ENCODE results near the gene GRID1.

Gene GRID1

DNA sequence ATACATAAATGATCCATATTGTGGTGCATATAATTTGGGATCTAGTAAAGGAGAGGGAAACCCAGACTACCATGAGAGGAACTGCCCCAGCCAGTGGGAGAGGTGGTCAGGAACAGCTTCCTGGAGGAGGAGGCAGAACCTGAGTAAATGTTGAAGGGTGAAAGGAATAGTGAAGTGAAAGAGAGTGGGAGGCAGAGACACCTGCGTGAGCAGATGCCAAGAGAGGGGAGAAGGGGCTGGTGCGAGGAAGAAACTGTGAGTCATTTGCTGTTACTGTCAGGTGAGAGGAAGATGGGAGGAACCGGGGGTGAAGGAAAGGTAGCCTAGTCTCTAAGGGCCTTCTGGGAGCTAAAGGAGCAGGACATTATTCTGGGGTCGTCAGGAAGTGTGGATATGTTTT is 294.8 kb downstream of the GRID1 start:
- DNase-seq = no peak

DNA sequence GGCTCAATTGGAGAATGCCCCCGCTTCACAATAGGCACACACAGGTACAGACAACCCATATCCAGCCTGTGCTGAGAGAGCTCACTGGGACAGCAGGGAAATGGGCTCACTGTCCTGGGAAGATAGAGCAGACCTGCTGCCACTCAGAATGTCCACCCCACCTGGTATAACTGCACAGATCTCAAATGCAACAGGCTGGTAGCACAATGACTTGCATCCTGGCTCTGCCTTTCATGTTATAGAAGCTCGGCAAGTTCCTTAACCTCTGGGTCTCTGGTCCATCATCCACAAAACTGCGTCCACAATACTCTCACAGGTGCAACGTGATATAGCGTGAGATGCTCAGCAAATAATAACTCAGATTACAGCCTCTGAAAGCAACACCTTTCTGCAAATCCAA is 295.4 kb downstream of the GRID1 start:
- no peak for DNase-seq

DNA sequence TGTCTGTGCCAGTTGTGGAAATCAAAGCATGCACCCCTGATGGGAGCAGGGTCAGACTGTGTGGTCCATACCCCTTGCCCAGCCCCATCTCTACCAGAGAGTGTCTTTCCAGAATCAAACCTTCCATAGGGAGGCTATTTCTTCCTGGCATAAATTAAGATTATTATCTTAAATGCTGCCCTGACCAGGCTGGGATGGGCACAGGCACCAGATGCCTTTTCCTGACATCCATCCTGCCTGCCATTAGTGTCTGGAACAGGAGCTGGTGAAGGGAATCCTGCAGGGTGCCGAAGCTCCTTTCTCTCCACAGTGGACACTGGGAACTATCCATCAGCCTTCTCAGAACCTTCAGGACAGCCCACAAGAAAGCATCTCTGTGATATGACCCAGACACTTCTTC is 296.3 kb downstream of the GRID1 start:
- no peak for DNase-seq

DNA sequence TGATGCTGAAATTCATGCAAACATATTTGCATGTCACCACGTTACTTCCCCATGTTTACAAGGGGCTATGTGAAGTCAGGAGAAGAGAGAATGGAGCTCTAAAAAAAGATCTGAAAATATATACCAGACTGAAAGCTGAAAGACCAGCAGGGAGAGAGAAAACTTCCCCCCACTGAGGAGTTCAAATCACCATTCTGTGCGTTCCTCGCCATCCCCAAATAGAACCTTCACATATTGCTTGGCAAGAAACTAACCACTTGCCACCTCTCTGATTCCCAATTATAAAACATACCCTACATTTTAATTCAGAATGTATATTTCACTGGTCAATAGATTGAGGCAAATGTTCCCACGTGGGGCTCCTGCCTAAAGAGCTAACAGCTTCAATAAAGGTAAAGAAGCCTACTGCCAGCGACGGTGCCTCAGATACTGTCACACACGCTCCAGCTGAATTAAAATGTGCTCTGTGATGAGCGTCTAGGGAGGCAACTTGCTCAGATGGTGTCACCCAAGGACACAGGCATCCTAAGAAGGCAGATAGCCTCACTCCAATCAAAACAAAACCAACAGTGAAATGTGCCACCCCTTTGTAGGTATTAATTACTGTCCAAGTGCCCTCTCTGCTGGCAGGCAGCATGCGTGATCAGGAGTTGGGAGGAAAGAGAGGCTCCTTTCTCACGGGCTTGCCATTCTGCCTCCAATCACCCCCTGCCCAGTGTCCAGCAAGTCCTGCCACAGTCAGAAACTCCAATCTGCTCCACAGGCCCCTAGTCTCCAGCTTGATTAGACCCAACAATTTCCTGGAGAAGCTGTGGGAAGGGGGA is 298.2 kb downstream of the GRID1 start:
- no peak for DNase-seq

DNA sequence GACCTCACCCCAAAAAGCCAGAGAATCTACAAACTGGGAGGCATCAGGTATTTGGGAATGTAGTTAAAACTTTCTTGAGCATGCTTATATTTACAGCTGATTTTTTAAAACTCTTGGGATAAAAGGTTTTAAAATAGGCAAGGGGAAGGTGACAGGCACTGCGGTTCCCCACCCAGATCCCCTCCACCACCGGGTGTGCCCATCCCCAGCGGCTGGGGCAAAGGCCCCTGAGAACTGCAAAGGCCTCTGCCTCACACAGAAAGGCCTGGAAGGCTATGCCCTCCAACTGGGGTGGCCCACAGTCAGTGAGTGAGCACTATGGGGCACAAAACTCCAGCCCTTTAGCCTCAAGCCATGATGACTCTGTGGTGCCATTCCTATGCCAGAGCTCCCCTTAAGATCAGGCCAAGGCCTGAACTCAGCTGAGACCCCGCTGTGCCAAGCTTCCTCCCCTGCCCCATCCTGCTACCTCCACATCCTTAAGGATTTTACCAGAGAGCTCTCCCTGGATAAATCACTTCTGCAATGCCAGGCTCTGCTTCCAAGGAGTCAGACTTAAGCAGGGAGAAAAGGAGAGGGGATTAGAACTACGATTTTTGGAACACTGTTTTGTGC is 299.1 kb downstream of the GRID1 start:
- DNase-seq = no peak

DNA sequence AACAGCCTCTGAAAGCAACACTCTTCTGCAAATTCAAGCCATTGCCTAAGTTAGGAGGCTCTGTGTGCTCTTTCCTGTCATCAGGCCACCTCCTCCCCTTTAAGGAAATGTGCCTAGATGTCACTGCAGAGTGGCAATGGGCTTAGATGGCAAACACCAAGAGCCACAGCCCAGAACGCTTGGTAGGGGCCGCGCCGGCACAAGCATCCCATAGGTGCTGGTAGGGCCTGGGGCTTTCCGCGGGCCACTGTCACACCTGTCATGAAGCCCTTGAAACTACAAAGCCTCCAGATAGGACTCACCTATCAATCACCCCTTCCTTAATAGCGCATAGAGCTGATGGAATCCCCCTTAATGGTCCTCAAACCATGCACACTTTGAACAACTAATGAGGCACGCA is 299.9 kb downstream of the GRID1 start:
- DNase-seq = no peak

DNA sequence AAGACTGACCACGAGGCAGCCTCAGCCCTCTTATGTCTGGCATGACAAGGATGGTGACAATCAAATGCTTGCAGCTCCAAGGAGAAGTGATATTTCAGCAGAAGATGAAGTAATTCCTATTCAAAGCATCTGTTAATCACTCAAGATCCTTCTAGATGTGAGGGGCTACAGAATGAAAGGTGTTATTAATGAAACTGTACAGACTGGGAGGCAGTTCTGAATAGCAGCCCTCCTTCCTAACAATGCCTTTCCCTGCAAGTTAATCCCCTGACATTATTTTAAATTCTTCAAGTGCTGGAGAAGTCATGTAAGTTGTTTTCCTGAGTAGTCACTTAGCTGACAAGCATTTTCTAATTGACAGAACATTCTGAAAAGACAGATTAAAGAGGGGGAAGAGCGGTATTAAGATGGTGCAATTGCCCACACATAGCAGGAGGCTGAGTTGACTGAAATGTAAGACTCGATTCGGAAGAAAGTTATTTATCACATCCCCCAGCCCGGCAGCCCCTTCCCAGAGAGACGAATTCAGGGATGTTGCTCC is 300.8 kb downstream of the GRID1 start:
- no peak for DNase-seq

DNA sequence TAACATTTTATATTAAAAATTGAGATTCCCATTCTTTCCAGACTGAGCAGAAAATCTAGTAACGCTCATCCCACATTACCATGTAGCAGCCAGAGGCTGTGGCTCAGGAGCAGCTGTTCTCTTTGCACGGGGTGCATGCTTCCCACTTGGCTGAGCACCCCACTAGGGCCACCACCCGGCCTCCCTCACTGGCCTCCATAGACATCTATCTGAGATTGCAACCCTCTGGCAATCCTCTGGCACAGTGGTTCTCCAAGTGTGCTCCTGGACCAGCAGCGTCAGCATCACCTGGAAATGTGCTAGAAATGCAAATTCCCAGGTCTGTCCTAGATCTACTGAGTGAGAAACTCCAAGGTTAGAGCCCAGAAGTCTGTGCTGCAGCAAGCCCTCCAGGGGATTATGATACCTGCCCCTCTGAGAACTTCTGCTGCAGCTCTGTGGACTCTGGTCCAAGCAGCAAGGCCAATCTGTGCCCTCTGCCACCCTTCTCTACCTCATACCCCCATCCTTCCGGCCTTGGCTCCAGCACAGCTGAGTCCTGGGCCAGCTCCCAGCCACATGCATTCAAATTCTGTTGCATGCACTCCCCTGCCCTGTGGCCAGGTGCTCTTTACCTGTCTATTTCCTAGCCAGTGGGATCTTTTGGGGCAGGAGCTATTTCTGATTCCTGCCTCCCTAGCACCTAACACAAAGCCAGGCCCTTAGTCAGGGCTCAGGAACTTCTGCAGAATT is 301.5 kb downstream of the GRID1 start:
- no peak for DNase-seq

DNA sequence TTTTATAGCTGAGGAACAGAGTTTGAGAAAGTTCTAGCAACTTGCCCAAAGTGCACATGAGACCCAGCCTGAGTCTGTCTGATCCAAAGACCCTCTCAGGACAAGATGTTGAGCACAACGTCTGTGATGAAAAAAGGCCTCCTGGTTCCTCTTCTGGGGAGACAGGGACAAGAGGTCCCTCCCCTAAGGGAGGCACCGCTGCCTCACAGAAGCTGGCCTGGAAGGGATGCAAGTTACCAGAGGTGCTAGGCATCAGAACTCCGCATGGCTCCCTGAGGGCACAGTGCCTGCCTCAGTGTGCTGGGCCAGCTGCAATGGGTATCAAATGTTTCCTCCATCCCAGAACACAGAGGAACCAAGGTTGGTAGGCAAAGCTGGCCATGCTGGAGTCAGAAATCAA is 302.4 kb downstream of the GRID1 start:
- DNase-seq = no peak

DNA sequence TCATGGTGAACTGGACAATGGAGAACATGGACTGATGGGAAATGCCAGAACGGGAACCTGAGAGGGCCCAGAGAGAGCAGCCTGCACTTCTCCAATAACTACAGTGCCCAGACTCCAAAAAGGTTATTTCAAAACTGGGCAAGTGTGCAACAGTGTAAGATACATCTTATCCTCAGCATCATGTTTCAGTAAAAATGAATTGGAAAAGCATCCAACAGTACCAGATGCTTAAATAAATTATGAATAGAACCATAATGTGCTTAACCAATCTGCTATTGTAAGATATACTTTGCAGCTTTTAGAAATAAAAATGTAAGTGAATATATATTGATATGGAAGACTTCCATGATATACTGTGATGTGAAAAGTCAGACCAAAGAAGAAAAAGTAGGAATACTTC is 303.3 kb downstream of the GRID1 start:
- no peak for DNase-seq

DNA sequence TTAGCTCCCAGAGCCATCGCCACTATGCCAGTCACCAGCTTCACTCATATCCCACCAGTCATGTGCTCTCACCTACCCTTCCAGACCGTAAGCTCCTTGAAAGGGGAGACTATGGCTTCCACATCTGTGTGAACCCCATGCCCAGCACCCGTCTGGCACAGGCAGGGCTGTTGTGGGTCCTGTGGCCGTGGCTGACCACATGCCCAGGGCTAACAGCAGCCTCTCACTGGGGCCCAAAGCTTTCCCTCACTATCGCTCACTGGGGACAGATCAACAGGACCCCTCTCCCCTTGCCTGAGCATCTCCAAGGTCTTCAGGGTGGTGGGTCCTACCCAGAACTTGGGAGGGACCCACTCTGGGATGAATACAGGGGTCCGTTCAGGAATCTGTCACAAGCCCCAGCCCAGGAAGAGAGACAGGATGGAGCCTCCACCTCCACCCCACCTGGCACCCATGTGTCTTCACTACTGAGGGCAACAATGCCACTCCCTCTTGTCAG is 303.9 kb downstream of the GRID1 start:
- no peak for DNase-seq

DNA sequence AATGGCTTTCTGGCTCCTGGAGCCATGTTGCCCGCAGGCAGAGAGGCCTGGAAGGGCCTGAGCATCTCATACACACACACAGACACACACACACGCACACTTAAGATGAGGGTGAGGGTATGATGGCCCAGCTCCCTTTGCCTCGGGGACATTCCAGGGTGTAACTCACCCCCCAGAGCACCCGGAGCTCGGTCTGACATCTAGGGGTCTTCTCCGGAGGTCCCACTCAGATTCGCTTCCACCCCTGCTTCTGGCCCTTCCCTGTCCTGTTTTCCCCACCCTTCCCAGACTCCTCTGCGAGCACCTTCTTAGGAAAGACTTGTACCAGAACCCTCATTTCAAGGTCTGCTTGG is 304.4 kb downstream of the GRID1 start:
- no peak for DNase-seq

DNA sequence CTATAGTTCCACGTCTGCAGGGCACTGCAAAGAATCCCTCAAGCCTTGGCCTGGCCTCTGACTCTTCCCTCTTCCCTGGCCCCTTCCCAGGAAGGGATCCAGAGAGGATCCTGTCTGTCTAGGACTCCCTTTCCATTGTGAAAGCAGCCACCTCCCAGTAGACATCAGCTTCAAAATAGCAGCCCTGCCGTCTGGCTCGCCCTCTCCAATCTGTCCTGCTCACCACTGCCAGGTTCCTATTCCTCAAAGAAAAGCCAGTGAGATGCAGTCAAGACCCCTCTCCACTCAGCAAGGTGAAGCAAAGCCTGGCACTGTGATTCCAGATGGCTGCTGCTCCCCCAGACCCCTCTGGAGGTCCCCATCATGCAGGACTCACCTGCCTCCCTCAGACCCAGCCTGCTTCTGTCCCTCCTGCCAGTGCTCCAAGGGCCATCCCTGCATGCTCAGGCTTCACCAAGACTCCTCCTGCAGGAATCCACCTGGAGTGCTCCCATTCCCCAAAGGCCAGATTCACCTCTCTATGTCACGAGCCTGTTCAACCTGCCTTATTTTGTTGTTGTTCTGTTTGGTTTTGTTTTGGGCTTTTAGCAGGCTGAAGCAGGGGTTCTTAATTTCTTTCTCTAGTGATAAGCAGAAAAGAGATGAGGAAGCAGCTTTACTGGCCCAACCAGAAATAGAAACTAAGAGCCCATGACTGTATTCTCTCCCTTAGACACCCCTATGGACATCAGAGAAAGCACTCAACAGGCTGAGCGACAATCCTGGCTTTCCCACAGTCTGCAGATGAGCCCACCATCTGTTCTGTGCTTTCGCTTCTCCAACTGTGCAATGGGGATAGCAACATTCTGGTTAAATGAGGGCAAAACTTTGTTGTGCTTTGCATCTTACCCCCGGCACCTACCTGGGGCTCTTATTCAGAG is 305.1 kb downstream of the GRID1 start:
- DNase-seq = no peak

DNA sequence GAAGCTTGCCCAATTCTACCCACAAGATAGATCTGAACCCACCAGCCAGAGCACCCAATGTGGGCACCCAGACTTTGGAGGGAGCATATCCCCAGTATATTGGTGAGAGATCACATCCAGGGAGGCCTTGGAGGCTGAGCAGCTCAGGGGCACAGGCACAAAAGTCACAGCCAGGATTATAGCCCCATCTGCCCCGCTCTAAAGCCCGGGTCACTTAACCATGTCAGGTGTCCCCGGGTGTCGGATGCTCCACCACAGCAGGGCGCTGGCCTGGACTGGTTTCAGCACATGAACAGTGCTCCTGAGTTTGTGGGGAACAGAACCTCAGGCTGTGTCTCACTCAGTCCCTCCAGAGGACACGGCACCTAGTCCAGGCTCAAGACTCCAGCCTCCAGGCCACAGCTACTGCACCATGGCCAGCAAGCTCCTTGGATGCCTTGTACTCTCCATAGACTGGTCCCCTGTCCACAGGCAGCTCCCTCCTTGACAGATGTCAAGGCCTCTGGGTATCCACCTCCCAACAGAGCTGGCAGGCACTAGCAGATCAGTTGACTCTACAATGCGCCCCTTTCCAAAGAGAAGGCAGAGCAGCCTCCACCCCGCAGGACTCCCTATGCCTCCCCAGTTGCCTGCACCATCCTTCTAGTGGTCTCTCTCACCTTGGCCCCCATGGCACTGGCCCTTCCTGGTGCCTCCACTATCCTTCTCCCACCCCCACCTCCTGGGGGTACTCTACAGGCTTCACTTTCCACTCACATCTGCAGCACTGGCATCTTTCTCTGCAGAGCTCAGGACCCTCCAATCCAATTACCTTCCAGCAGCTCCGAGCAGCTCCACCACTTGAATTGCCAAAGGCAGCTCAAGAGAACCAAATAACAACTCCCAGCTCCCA is 306.0 kb downstream of the GRID1 start:
- no peak for DNase-seq

DNA sequence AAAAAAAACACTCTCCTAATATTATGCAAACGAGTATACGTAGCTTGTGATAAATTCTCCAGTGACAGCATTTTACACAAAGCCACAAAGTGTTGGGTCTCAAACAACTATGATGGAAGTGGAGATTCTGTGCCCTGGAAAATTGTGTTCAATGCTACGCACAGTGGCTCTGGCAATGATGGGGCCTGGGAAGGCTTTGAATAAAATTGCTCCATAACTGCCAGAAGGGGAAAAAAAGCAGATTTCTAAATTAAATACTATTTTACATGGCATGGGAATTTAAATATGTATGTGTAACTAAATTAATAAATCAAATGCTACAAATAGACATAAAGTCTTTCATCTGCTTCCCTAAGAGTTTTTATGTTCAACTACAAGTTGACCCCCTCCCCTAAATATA is 306.7 kb downstream of the GRID1 start:
- no peak for DNase-seq

DNA sequence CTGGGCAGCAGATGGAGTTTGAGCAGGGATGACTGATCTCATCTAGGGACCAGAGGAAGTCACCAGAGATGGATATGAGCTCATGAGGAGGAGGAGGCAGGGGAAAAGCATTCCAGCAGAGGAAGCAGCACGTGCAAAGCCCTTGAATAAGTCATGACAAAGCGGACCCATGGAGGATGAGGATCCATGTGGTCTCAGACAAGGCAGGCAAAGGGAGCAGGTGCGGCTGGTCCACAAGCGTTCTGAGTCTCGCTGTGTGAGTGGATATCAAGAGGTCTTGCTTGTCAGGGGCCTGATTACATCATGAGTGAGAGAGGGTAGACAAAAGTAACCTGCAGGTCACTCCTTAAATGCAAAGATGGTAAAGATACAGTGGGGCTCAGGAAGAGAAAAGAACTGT is 307.6 kb downstream of the GRID1 start:
- DNase-seq = no peak

DNA sequence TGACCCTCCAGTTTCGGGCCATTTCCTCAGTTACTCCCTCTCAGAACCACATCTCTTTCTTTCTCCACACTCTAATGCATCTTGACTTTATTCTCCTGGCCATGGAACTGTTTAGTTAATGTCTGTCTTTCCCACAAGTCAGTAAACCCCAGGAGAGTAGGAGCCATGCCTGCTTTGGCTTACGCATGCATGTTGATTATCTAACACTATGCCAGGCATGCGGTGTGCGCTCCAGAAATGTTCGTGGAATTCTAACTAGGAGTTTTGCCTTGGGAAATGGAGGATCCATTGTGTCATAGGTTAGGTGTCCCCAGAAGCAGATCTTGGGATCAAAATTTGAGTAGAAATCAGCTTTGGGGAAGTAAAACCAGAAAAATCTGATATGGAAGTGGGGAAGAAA is 308.9 kb downstream of the GRID1 start:
- DNase-seq = no peak

DNA sequence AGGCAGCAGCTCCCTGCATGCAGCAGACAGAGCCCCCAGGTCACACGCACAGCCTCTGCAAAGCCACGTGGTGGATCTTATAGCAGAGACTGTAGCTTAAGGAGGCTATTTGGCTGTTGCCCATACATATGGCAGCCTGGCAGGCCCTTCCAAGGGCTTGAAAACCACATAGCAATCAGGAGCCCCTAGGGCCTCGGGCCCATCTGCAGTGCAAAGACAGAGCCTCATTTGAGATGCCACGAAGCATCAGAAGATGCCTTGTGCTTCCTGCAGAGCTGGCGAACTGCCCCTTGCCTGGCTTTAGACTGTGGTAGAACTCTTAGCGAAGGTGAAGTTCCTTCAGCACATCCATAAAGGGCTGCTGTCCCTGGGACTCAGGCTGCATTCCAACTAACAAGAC is 309.9 kb downstream of the GRID1 start:
- no peak for DNase-seq

DNA sequence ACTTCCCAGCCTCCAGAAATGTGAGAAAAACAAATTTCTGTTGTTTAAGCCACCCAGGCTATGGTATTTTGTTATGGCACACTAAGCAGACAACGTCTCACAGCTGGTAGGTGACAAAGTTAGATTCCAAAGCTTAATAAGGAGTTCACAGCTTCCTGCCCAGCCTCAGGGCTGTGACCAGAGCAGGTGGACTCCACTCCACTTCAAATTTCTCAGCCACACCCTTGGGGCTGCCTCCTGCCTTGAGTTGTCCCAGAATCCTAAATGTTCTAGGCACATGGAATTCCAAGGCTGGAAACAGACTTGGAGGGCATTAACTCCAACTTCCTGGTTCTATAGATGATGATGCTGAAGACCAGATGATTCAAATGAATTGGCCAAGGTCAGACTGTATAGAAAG is 310.7 kb downstream of the GRID1 start:
- no peak for DNase-seq

DNA sequence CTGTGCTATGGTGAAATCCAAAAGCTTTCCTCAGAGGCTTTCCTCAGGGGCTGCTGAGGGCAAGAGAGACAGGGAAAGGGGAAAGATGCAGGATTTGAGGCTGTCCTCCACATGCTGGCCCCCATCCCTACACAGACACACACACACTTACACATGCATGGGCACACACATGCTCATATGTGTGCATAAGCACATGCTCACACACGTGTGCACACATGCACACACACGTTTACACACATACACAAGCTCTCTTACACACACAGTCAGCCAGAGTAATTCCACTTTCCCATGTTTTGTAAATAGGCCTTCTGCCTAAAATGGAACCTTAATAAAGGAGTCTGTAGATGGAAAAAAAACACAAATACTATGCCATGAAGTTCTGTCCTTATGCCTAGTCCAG is 312.9 kb downstream of the GRID1 start:
- no peak for DNase-seq

DNA sequence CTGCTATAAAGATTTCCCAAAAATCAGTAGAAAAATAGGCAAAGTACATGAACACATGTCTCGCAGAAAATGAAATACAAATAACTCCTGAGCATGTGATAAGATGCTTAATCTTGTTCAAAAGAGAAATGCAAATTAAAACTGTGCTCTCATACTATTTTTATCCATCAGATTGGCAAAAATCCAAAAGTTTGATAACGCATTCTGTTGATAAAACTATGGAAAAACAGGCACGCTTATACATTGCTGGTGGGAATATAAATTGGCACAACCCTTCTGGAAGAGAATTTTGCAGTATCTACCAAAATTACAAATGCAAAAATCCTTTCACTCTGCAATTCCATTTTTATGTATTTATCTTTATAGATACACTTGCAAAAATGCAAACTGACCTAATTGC is 315.0 kb downstream of the GRID1 start:
- DNase-seq = no peak

DNA sequence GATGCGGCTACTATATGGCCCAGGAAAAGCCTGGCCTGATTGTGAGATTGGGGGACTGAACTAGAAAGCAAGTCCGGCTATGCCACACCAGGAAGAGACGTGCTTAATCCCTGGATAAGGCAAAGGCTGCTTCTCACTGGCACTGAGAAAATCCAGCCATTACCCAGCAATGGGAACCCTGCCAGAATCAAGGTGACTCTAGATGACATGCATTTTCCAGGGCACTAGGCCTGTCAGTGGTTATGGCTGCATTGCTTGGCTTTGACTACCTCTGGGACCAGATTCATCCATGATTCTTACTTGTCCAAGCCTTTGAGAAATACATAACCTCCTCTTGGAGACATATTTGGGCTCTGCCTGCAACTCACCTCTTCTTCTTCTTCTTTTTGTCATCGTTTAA is 317.2 kb downstream of the GRID1 start:
- DNase-seq = no peak

Measured in stimulated activated CD8-positive, alpha-beta memory T cell treated with anti-CD3 and anti-CD28 coated beads, Interleukin-4, amount 100 ng/mL, for 48 hours (primary cell).